Right renal pelvis (tissue), 4 donors: ENCODE measurements around the gene DHX40. TPM values are rescaled to one million over a fixed set of nuclear protein-coding genes. Genes with fewer than 3 reads are reported as not detected.

ENCODE experiments used
- polyA plus RNA-seq, 4 donors: library from polyadenylated mRNA; unstranded; fragments of 120-200 nt; gene quantifications; one replicate each; pipeline ENCODE4 v1.2.1, GENCODE V29; 2013; ENCODE audit not compliant: insufficient read length in 4 of 4

Gene DHX40
- polyA plus RNA-seq, 4 donors = 78.9 to 96.9 (median 91.4) TPM

Other genes starting within 250 kb of the DHX40 start
- 10 to 100 TPM; 28.2 to 40.4 (median 36.0) TPM for gene YPEL2, start 234.0 kb upstream of the DHX40 start, polyA plus RNA-seq
- 100 to 1,000 TPM; 283 to 318 (median 315) TPM for gene CLTC, start 54.3 kb downstream of the DHX40 start, polyA plus RNA-seq
- 10 to 100 TPM; 23.8 to 26.5 (median 25.6) TPM for gene PTRH2, start 141.8 kb downstream of the DHX40 start, polyA plus RNA-seq
- 100 to 1,000 TPM in 3 of 4 donors, 10 to 100 TPM in 1; 95.0 to 113 (median 105) TPM for gene VMP1, start 142.0 kb downstream of the DHX40 start, polyA plus RNA-seq